Hematopoietic multipotent progenitor cell treated with erythropoietin and hydrocortisone succinate and interleukin-3 and kit ligand, for 6 days (in vitro differentiated cells): Measurements from ENCODE around the gene NOVA2.
A peak's percentile ranks its signal among the peaks of the same experiment; 100 is the strongest.

ENCODE experiments used
- DNase-seq: peaks from one replicate; pipeline ENCODE4 v3.0.0-alpha.2; 2015

NOVA2 gene

DNA sequence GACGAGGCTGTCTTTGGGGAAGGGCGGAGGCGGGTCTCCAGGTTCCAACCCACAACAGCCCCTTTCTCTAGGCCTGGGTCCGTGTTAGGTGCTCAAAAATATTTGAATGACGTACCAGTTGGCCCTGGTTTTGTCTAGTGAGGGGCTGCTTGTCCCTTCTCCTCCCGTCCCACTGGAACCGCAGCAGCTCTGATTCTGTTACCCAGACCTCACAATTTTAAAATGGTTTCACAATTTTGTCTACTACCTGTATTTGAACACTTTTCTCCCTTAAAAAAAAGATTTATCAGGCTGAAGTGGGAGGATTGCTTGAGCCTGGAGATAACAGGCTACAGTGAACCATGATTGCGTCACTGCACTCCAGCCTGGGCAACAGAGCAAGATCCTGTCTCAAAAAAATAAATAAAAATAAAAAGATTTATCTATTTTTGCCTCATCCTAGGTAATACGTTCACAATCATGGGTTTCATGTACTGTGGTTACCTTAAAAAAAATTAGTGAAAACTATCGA, 86.4 kb downstream of the NOVA2 start:
- no peak for DNase-seq

DNA sequence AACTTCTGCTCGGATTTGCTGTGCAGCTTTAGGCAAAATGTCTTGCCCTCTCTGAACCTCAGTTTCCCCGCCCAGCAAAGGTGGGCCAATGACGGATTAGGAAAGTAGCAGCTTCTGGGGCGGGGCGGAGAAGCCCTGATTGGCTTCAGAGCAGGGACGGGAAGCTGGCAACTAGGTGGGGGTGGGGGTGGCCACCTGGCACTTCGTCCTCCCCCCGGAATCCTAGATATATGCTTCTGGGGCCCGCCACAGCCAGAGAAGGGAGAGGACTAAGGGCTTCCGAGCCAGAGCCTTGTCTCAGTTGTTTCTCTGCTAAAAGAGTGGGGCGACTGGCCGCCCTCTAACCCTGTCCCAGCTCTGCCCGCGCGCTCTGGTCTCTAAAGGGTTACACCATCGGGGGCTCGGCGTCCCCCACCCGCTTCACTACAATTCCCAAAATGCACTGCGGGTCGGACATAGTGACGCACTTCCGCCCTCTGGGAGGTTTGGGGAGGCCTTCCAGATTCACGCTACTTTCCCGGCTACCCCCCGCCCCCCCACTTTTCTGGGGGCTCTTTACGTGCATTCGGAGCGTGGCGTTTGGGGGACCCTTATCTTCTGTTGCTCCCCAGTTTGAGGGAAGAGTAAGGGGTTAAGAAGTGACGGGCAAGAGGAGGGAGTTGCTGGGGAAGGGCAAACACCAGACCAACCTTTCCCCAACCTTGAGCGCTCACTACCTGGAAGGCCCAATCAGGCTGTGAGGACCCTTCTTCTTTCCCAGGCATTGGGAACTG, 87.1 kb downstream of the NOVA2 start:
- peak; percentile 97 for DNase-seq

DNA sequence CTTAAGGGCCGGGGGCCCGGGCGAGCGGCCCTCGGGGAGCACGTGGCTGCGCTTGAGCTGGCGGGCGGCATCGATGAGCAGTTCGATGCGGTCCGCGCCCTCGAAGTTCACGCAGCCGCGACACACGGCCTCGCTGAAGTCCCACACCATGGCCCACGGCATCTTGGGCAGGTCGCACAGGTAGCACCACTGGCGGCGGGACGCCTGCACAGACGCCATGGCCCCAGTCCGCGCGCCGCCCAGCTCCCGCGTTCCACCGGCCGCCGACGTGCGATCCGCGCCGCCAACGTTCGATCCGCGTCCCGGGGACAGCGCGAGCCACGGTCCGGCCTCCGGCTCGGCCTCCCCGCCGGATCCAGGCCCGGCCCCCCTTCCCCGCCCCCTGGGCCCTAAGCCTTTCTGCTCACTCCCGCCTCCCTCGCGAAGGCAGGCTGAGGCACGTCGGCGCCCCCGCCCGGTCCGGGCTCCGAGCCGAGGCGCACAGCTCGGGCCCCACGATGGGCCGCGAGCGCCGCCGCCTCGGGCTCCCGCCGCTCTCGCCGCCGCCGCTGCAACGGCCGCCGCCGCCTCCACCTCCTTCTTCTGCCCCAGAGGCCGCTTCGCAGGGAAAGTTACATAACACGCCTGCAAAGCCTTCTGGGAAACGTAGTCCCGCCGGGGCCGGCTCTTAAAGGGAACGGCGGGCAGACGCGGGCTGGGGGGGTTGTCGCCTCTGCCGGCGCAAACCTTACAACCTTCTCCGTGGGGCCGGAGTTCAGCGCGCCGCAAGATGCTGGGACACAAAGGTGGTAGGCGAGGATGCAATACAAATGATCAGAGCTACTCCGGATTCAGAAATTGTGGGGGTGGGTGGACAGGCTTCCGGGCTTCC, 87.9 kb downstream of the NOVA2 start, which contains the start of gene IRF2BP1:
TSS of gene IRF2BP1 (minus strand) at position 586 of the 871 bp plus-strand sequence. CDS start at position 219, 367 bp downstream.
- DNase-seq, result peak; percentile 97

DNA sequence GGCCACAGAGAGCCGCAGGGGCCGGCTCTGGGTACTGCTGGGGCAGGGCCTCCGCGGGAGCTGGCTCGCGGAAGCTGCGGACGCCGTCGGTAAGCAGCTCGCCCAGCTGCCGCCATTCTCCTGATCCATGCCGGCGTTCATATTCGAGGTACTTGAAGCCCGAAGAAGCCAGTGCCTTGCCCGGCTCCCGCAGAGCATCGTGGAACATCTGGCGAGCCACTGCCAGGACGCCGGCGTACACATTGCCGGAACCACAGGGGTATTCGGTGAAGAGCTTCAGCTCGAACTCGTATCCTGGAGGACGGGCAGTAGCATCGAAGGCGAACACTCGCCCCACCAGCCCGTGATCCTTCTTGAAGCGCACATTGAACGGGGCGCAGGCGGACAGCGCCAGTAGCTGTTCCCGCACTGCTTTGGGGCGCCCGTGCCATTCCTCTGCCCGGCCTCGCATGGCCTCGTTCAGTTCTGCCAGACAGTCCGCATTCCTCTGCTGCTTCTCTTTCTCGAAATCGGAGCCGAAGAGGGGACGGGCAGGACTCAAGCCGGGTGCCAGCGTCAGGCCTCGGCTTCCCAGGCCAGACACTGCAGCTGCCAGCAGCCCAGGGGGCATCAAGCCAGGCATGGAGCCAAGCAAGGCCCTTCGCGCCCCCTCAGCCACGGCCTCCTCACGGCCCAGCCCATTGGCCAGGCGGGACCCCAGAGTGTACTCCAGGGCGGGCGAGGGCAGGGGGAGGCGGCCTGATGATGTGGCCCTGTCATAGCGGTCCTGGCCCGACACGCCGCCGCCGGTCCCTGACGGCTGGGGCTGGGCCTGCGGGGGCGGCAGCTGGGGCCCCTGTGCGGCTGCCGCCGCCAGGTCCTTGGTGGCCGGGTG, 88.7 kb downstream of the NOVA2 start:
- peak; percentile 48 for DNase-seq

DNA sequence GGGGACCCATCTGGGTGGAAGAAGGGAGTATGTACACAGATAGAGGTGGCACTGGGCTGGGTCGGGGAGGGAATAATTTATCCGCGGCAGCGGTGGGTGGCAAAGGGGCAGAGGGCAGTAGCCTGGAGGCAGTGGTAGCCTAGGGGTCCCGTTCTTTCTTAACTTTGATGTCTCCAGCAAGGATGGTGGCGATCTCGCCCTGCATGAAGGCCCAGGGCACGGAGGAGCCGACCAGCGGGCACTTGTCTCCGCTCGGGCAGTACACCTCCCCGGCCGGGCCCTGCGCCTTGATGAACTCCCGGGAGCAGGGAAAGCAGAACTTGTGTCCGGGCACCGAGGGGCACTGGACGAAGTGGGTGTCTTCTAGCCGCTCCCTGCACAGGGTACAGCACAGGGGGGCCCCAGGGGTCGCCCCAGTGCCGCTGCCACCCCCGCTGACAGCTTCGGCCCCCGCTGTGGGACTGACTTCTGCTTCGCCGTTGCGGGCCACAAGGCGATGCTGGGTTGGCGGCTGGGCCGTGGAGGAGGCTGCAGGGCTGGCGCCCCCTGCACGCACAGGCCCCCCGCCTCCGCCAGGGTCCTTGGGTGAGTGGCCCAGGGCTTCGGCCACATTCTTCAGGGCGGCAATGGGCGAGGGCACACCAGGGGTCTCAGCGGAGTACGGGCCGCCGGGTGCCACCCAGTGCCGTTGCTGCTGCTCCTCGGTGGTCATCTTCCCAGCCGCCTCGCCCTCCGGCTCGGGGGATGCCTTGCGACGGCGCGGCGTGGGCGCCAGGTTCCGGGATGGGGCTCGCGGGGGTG, 89.6 kb downstream of the NOVA2 start:
- DNase-seq, result no peak
